Ammon's horn (tissue), 1 donor: Measurements from ENCODE around the gene IFFO2.
"Not testable (repeated sequence)": the region's sequence is repeated elsewhere in the genome, so short reads cannot be mapped to it uniquely, and the experiment has no call there.

ENCODE experiments used
- DNase-seq: peaks from one replicate; pipeline ENCODE4 v3.0.0-alpha.2; 2016; ENCODE audit warnings: low spot score

IFFO2 gene

DNA sequence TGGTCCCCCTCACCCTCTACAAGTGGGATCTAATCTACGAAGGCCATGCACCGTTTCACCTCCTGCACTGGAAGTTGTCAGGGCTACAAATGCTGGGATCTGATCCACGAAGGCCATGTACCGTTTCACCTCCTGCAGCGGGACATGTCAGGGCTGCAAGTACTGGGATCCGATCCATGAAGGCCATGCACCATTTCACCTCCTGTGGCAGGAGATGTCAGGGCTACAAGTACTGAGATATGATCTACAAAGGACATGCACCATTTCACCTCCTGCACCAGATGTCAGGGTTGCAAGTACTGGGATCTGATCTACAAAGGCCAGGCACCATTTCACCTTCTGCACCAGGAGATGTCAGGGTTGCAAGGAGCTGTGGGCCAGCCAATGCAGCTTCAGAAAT, 61.2 kb downstream of the IFFO2 start:
- no peak for DNase-seq

DNA sequence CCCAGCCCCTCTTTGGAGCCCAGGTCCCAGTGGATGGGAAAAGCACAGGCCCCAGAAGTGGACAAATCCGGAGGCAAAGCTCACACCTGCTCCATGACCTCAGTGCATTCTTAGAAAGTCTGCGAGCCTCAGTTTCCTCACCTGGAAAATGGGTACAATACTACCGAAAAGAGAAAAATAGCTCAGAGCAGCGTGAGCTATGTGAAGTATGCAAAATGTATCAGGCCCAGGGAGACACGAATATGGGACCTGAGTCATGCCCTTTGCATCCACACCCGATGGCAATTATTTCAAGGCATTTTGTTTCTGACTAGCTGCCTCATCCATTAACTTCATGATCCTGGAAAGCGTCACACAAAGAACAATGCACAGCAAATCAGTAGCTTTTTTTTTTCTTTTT, 63.4 kb downstream of the IFFO2 start:
- DNase-seq: no peak

DNA sequence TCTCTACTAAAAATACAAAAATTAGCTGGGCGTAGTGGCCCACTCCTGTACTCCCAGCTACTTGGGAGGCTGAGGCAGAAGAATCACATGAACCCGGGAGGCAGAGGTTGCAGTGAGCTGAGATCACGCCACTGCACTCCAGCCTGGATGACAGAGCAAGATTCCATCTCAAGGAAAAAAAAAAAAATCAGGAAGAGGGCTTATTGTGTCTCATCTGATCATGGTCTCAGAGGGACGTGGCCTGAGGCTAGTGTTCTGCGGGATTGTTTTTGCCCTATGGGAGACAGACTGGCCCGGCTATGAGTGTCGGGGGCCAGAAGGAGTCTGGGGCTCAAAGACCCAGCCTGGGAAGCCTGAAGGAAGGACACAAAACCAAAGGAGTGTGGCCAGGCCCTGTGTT, 64.6 kb downstream of the IFFO2 start:
- not testable (repeated sequence) for DNase-seq

DNA sequence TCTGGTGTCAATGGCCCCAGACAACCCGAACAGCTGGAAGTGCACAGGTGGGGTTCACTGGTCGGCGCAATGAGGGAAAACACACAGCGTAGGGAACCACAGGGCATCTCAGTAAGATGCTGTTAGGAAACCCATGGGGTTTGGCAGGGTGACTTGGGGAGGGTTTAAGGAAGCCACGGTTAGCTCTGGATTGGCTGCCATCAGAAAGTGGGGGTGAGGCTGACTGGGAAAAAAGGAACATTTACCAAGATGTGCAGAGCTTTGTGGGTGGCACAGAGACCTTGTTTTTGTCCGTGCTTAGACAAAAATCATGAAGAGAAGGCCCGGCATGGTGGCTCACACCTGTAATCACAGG, 65.1 kb downstream of the IFFO2 start:
- no peak for DNase-seq

DNA sequence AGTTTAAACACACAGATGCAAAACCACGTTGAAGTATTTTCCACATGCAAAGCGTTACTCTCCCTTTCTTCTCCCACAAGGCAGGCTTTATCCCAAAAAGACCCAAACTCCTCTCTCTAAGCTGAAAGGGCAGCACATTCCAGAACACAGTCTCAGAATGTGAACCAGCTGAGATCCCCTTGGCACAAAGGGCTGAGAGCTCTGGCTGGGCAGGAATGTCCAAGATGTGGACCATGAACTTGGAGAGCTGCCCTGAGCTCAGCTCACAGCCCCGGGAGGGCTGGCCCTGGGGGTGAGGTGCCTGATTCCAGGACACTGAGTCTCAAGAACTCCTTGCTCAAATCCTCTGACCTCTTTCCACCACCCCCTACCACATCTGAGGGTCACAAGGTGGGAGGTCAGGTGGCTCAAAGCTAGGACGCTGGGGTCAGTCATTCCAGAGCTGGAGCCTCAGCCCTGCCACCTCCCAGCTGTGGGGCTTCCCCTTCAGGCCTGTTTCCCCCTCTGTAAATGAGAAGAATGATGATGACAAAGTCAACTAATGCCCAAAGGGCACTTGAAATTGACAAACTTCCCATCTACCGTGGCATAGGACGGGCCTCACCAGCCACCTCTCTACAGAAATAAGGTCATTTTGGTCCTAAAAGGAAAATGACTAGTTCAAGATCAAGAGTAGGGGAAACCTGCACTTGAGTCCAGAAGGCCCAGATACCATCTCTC, 65.6 kb downstream of the IFFO2 start:
- peak; percentile 62 for DNase-seq

DNA sequence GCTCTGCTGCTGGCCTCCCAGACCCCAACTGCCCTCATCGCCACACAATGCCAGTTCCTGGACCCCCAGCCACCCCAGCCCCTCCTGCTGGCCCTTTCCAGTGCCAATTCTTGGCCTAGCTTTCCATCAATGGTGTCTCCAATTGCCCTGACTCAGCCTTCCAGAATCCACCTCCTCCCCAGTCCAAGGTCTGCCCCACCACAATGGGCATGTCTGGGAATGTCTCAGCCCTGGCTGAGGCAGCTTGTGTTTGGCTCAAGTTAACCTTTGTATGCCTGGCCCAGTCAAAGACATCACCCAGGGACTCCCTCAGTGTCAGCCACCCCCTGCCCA, 70.5 kb downstream of the IFFO2 start:
- no peak for DNase-seq

DNA sequence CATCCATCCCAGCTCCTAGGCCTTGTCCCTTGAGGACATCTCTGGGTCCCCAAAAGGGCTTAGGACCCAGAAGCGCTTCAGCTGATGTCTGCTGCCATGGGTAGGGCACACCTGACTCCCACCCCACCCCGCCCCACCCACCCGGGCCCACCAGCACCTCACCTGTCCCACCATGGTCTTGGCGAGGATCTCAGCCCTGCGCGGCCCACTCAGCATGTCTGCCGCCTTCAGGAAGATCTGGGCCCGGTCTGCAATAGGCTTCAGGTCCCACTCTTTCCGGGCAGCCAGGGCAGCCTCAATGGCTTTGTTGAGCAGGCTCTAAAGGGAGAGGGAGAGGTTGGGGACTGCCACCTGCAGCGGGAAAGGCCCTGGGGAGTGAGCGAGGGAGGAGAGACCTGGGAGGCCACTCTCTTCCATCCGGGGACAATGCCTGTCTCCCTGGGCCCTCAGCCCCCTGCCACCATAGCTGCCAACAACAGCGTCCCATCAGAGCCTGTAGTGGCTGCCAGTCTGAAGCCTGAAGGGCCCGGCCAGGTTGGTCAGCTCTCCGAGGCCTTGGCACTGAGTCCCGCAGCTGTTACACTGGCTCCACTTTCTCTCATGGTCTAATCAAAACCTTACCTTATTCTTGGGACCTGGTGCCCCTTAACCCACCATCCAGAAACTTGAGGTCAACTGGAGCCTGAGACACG, 71.0 kb downstream of the IFFO2 start:
- DNase-seq: no peak

DNA sequence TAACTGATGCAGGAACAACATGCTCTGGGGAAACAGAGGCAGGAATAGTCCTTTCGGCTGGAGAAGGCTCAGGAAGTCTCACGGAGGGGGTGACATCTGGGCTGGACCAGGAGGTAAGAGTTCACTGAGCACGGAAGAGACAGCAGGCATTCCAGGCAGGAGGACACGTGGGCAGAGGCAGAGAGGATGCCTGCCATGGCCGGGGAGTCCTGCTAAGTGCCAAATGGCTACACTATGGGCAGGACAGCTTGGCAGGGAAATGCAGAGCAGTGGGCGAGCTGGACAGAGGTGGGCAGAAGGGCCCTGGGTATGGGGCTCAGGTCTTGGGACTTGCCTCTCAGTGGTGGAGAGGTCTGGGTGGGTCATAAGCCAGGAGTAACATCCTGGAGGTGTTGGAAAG, 71.7 kb downstream of the IFFO2 start:
- no peak for DNase-seq

DNA sequence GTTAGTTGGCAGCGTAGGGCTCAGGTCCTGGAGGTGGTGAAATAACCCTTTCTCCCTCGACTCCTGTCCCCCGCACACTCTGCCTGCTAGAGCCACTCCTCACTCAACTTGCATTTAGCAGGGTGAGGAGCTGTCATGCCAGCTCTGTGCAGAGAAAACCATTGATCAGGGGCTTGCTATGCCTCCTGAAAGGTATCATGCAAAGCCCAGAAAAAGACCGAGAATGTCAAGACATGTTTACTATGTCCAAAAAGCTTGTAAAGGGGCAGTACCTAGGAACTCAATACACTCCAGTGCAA, 72.1 kb downstream of the IFFO2 start:
- DNase-seq: no peak

DNA sequence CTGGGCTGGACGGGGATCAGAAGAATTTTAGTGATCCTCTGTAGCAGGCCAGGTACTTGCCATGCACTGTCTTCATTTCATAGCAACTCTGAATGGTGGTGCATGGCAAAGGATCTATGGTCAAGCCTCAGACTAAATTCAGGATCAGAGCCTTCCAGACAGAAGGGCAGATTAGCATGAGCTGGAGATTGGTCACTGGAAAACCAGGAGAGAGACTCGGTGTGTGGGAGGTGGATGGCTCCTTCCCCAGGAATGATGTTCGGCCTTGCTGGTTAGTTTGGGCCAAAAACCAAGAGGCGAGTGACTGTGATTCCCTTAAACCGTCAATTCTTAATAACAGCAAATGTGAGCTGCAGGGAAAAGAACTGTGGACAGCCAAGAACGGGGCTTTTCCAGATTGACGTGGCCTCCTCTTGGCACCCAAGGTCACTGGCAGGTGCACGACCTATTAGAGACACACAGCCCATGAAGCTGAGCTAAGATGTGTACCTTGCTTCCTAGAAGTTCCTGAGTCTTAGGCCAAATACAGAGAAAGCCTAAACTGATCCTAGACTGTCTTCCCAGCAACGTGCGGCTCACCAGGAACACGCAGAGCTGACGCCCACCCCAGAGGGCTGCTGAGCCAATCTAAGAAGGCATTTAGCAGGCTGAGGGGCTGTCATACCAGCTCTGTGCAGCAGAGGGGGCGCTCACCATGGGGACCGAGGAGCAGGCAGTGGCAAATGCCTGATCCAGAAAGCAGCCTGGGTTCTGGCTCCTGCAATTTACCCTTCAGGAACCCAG, 72.6 kb downstream of the IFFO2 start:
- DNase-seq: peak; percentile 91

DNA sequence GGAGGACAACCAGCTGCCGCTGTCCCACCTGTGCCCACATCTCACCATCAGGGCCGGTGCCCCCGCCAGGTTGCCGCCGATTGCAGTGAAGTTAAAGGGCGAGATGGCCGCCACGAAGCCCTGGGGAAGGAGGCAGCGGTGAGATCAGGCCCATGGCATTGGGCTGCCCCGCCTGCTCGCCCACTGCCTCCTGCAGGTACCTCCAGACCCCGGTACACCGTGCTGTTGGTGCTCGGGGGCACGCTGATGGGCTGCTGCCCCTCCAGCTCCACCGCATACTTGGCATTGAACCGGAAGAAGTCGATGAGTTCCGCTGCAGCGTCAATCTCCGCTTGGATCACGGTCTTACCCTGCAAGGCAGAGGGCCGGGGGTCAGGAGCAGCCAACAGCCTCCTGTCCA, 73.4 kb downstream of the IFFO2 start:
- DNase-seq: no peak

DNA sequence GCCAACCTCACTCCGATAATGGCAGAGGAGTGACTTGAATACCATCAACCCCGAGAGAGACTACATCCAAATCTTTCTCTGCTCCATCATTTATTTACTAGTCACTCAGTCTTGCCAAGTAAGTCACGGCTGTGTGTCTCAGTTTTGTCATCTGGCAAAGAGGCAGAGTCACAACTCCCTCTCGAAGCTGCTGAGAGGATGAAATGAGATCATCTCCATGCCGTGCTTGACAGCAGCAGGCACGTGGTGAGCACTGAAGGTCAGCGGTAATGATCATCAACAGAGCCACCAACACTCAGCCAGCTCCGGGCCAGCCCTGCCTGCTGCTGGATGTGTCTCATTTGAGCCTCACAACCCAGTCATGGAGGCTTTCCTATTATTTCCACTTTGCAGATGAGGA, 74.0 kb downstream of the IFFO2 start:
- DNase-seq: peak; percentile 74

DNA sequence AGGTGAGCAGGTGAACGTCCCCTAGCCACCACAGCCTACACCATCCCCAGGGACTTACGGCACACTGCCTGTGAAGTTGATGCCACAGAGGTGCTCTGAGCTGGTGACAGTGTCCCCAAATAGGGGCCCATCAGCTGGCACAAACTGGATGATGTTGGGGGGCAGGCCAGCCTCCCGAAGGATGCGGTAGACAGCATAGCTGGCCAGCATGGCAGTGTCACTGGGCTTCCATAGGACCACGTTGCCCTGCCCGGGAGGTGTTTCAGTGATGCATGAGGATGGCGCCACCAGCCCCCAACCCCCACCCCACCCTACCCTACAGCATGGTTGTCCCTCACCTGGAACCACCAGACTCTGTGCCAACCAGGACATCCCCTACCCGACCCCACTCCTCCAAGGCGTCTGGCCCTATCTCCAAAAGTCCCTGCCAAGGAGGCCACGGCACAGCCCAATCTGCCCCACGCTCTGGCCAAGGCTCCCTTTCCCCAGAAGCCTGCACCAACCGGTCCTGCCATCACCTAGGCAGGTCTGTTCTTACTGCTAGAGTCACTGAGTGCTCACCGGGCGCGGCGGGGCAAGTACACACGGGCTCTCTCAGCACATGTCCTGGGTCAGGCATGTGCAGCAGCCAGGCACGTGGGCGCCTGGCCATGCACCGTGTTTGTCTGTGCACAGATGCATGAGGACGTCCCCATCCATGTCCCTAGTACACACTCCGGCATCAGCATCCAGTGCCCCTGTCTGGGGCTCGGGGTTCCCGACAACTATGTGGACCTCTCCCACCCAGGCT, 74.6 kb downstream of the IFFO2 start:
- DNase-seq: no peak

DNA sequence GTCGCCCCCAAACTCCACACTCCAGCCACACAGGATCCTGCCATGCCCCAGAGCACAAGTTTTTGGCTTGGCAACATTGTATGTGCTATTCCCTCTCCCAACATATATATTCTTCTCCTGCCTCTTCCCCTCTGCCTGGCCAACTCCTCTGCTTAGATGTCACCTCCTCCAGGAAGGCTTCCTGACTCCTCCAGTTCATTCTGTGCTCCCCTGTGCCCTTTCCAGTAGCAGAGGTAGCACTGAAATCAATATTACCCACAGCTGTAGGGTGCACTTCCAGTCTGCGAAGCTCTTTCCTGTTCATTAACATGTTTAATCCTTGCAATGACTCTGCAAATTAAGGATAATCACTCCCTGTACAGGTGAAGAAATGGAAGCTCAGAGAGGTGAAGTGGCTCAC, 75.3 kb downstream of the IFFO2 start:
- DNase-seq: no peak

DNA sequence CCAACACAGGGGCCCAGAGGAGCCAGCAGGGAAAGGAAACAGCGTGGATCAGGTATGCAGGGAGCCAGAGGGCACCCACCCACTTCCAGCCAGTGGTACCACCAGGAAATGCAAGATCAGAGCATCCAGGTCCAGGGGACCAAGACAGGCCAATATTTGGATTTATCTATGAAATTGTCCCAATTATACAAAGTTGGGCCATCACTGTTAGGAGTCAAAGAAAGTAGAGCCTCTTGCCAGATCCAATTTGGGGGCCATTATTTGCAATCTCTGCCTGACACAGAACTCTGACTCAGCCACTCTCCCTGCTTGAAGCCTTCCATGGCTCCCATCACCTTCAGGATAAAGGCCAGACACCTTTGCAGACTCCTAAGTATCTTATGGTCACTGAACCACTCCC, 75.9 kb downstream of the IFFO2 start:
- DNase-seq: no peak

DNA sequence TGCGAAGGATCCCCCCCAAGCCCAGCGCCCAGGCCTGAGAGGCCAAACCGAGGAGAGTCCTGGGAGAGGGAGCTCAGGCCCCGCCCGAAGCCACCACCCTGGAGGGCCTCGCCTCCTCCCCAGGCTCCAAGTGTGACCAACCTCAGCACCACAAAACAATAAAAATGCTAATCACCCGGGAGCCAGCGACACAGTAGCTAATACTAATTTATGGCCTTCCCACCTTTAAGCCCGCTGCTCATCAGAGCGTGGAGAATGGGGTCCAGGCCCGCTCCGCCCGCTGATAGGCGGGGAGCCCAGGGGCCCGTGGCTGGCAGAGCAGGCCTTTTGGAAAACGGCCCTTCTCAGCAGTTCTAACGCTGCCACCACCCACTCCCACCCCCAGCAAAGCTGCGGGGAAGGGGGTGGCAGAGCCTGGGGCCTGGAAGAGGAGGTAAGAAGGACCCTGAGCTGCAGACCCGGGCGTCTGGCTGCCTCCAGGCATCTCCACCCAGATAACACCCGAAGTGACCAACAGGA, 76.6 kb downstream of the IFFO2 start:
- DNase-seq: no peak

DNA sequence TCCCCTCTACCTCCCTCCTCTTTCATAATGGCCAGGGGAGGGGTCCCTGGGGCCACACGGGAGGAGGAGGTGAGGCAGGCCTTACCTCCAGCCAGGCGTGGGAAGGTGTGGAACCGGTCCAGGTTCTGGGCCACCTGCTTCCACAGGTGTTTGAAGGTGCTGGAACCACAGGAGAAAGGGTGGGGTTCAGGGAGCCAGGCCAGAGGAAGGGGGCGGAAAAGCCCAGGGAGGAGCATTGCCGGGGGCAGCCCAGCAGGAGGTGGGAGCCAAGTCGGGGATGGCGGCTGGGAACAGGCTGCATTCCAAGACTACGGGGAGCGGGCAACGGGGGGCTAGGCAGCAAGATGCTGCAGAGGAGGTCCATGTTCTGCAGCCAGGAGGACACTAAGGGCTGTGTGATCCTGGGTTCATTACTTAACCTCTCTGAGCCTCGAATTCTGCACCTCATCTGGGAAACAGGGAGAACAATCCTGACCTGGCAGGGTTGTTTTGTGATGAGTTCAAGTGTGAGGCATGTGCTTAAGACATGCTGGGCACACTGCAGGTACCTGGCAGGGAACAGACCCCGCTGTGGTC, 77.2 kb downstream of the IFFO2 start:
- DNase-seq: no peak

DNA sequence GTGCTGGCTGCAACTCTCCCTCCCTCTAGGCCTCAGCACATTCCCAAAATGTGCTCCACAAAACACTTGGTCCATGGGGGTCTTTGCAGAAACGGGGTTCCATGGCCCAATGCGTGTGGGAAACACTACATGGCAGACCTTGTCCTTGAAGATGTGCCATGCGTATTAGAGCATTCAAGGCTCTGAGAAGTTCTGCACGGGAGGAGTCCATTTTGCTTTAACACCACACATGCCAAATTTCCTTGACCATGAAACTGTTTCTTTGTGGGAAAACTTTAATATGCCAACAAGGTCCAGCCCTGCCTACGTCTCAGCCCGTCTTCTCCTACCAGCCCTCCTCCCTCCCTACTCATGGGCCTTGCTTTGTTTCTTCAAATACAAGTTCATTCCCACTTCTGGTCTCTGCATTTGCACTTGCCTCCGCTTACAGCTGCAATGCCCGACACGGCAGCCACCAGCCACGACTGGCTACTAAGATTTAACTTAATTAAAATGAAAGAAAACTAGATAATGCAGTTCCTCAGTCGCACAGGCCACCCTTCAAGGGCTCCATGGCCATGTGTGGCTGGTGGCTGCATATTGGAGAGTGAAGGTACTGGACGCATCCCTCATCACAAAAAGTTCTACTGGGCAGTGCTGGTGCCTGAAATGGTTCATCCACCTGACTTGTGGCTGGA, 77.8 kb downstream of the IFFO2 start:
- no peak for DNase-seq

DNA sequence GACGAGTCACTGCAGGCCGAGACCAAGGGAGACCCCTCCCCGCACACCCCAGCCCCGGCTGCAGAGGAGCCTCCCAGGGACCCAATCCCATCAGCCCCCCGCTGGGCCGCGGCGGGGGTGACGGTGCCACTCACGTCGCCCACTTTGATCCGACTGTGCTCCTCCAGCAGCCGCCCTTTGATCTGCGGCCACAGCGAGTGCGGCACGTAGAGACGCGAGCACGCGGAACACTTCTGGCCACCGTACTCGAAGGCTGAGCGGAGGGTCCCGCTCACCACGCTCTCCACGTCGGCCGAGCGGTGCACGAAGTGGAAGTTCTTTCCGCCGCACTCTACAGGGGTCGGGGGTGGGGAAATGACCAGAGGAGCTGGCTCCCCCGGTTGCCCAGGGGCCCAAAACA, 79.2 kb downstream of the IFFO2 start:
- no peak for DNase-seq

DNA sequence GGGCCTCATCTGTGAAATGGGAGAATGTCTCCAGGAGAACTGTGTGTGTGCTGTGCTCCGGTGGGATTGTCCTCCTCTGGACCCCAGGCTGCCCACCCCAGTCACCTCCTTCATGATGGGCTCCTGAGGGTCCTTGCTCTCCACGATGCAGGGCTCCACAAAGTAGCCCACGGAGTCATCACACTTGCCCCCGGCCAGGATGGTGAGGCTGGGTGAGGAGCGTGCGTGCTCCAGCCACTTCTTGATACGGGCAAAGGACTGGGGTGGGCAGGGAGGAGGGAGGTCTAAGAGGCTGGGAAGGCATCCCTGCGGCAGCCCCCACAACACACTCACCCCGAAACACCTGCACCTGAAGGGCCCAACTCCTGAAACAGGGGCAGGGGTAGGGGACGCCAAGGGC, 80.3 kb downstream of the IFFO2 start:
- no peak for DNase-seq

DNA sequence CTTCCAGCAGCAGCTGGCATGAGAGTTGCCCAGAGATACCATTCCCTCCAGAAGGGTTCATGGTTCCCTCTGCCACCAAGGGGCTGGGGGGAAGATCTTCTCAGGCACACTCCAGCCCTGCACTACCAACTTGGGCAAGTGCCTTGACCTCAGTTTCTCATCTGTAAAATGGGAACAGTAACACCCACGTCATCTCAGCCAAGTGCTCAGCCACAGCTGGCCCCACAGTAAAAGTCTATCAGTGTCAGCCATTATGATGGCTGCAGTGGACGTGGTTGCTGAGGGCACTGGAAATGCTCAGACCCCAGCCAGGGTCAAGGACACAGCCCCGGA, 80.7 kb downstream of the IFFO2 start:
- DNase-seq: no peak
